ENCODE data around the gene U2AF1.
"Not testable (repeated sequence)": the region's sequence is repeated elsewhere in the genome, so short reads cannot be mapped to it uniquely, and the experiment has no call there.

GRCh38 chr21:43102281-43102680, 5.1 kb downstream of the U2AF1 start:
- TF ChIP-seq RFX5 (IDR thresholded peaks at IDR 0.05; ENCODE audit: low read length); USF2 (IDR thresholded peaks at IDR 0.05; ENCODE audit: borderline replicate concordance, low read depth, low read length); EZH2phosphoT487 (IDR thresholded peaks at IDR 0.05; ENCODE audit: borderline replicate concordance, low read depth); EP300 (IDR thresholded peaks at IDR 0.05; ENCODE audit: borderline replicate concordance in 1 of 2, low read depth in 1 of 2, low read length in 1 of 2); MAX (IDR thresholded peaks at IDR 0.05; ENCODE audit: low read depth); POLR2AphosphoS5 (IDR thresholded peaks at IDR 0.05; ENCODE audit: low read depth, low read length); RAD21 (IDR thresholded peaks at IDR 0.05; ENCODE audit: low read length): not testable (repeated sequence)
- TF ChIP-seq, protein P1, sequence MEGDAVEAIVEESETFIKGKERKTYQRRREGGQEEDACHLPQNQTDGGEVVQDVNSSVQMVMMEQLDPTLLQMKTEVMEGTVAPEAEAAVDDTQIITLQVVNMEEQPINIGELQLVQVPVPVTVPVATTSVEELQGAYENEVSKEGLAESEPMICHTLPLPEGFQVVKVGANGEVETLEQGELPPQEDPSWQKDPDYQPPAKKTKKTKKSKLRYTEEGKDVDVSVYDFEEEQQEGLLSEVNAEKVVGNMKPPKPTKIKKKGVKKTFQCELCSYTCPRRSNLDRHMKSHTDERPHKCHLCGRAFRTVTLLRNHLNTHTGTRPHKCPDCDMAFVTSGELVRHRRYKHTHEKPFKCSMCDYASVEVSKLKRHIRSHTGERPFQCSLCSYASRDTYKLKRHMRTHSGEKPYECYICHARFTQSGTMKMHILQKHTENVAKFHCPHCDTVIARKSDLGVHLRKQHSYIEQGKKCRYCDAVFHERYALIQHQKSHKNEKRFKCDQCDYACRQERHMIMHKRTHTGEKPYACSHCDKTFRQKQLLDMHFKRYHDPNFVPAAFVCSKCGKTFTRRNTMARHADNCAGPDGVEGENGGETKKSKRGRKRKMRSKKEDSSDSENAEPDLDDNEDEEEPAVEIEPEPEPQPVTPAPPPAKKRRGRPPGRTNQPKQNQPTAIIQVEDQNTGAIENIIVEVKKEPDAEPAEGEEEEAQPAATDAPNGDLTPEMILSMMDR (IDR thresholded peaks at IDR 0.05): not testable (repeated sequence)
